Fibroblast of skin of left quadriceps (primary cell): ENCODE results near the gene CTSA.
"Not testable (repeated sequence)": the region's sequence is repeated elsewhere in the genome, so short reads cannot be mapped to it uniquely, and the experiment has no call there.

Experiments
- DNase-seq, 2 experiments: peaks; one replicate each; pipeline ENCODE4 v3.0.0-alpha.2; 2013; ENCODE audit warnings: low read depth in 2 of 2

Gene CTSA

DNA sequence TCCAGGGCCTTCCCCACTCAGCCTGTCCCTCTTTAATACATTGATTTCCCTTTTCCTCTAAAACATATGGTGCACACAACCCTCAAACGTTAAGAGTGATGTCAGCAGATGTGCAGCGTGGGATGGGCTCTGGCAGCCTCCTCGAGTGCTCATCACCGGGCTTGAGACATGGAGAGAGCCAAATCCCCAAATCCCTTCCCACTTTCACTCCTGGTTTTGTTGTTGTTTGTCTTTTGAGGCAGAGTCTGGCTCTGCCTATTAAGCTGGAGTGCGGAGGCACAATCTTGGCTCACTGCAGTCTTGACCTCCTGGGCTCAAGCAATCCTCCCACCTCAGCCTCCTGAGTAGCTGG, 26.6 kb downstream of the CTSA start:
- no peak for DNase-seq

GRCh38 chr20:45918182-45918737, 27.1 kb downstream of the CTSA start:
- no peak for DNase-seq

- DNase-seq, result no peak
Measured at GRCh38 chr20:45918779-45919537, 27.8 kb downstream of the CTSA start.

DNA sequence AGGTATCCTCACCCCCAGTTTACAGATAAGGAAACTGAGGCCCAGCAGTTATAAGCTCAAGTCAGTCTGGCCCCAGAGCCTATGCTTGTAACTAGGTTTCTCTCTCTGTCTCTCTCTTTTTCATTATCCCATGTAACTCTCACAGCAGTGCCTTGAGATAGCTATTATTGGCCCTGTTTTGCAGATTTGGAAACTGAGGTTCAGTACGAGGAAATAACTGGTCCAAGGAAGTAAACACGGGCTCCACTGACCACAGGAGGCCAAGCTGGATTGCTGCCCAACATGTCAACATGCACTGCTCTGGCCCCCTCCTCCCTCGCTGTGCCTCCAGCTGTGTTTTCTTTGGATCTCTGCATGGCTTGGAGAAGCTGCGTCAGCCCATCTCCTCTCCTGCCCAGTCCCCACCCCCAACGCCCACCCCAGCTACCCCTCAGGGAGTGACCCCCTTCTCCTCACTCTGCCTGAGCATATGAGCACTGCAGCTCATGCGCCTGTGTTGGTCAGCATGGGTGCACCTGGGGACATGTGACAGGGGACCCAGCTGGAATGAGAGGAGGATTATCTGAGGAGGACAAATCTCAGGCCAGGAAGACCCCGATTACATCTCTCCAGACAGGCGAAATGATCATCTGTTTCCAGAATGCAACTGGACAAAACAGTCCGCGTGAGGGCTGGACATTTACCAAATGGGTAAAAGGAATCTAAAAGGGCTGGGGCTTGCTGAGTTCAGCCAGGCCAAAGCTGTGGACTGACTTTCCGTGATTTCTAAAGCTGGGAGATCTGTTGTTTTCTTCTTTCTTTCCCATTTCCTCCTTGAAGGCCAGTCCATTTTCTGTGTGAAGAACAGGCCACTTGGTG, 28.6 kb downstream of the CTSA start:
- no peak for DNase-seq

DNA sequence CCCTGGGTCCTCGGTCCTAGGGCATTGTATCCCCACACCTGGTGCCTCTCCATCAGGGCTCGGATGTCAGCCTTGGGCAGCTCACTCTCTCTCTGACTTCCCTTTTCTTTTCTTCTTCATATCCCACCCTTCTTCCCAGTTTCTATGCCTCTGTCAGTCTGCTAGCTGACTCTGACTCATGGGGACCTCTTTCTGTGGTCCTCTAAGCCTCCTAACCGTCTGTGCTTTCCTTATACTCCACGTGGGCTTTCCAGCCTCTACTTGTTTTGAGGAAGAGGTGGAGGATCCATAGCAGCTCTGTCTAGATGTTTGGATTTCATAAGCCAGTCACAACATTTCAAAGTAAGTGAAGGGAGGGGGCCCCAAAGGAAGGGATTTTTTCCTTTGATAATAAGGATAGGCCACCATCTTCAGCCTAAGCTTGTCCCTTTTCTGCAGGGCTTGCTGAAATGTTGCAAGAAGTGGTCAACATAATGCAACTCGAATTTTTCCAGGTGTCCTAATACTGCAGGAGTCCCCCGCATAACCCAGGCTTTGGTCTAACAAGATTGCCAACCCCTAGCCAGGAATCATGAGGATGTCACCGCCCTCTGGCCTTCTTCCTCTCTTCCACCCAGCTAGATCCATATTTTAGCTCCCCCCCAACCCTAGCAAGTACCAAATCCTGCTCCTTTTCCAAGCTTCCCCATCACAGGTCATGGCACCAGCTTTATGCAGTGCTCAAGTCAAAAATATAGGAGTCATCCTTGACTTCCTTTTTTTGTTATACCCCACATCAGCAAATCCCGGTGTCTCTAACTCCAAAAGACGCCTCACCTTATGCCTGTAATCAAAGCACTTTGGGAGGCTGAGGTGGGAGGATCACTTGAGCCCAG, 29.6 kb downstream of the CTSA start:
- DNase-seq, result no peak

DNA sequence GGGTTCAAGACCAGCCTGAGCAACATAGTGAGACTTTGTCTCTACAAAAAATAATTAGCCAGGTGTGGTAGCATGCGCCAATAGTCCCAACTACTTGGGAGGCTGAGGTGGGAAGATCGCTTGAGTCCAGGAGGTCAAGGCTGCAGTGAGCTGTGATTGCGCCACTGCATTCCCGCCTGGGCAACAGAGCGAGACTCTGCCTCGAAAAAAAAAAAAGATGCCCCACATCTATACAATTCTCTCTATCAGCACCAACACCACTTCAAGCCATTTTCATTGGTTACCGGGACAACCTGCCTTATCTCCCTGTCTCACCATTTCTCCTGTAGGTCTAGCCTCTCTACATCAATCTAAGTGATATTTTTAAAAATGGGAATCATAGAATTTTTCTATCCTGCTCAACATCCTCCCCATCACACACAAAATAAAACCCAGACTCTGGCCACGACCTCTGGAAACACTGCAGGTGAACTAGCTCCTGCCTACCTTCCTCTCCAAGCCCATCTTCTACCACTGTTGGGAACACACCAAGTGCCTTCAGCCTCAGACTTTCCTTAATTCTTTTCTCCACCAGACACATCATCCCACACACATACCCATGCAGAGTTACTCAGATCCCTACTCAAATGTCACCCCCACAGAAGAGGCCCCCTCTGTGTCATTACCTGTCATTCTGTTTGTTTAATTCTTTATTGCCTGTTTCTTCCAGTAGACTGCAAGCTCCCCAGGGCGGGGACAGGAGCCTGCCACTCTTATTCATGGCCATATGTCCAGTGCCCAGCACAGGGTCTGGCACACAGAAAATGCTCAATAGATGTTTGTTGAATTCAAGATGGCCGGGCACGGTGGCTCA, 30.4 kb downstream of the CTSA start:
- no peak for DNase-seq

DNA sequence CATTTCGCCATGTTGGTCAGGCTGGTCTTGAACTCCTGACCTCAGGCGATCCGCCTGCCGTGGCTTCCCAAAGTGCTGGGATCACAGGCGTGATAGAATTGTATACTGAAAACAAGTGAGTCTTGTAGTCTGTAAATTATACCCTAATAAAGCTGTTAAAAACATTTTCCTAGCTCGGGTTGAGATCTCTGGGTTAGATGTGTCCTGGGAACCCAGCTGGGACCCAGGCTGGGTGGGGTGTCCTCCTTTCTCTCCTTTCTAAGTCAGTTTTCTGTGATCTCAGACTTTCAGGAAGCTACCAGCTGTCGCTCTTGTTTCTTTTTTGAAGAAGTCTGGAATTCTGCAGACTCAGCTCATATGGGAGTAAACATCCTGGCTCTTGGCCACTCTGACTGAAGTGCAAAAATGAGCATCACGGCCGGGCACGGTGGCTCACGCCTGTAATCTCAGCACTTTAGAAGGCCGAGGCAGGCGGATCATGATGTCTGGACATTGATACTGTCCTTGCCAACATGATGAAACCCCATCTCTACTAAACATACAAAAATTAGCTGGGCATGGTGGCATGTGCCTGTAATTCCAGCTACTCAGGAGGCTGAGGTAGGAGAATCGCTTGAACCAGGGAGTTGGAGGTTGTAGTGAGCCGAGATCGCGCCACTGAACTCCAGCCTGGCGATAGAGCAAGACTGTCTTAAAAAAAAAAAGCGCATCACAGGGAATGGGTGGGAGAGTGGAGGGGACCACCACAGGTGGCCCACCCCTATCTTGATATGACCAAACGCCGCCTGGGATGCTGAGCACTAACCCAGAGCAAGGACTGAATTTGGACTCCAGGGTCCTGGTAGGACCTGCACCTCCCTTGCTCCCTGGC, 33.5 kb downstream of the CTSA start:
- DNase-seq, result no peak

DNA sequence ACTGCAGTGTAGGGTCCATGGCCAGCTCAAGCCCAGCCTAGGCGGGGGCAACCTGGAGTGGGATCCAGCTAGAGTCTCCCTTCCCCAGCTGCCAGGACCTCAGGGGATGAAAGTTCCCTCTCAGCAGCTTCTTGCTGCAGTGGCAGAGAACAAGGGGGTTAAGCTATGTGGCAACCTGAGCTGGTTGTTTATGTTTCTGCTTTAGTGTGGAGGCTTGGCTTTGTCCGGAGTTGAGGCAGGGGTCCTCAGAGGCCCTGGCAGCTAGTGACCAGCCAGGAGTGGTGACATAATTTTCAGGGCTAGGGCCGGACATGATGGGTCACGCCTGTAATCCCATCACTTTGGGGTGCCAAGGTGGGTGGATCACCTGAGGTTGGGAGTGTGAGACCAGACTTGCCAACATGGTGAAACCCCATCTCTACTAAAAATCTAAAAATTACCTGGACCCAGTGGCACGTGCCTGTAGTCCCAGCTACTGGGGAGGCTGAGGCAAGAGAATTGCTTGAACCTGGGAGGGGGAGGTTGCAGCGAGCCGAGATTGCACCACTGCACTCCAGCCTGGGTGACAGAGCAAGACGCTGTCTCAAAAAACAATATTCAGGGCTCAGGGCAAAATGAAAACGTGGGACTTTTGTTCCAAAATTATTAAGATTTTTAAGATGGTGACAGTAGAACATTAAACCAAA, 34.8 kb downstream of the CTSA start:
- DNase-seq, result no peak

DNA sequence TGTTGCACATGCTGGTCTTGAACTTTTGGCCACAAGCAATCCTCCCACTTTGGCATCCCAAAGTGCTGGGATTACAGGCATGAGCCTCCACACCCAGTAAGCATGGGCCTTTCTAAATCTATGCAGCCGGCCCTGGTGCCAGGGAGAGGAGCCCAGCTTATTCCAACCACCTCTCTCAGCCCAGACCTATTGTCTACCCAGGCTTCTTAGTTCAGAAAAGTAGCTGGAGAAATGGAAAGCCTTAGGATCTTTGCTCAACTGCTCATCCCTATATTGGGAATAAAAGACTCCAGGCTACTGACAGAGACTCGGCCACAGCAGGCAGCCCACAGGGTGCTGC, 35.6 kb downstream of the CTSA start:
- DNase-seq, result no peak

DNA sequence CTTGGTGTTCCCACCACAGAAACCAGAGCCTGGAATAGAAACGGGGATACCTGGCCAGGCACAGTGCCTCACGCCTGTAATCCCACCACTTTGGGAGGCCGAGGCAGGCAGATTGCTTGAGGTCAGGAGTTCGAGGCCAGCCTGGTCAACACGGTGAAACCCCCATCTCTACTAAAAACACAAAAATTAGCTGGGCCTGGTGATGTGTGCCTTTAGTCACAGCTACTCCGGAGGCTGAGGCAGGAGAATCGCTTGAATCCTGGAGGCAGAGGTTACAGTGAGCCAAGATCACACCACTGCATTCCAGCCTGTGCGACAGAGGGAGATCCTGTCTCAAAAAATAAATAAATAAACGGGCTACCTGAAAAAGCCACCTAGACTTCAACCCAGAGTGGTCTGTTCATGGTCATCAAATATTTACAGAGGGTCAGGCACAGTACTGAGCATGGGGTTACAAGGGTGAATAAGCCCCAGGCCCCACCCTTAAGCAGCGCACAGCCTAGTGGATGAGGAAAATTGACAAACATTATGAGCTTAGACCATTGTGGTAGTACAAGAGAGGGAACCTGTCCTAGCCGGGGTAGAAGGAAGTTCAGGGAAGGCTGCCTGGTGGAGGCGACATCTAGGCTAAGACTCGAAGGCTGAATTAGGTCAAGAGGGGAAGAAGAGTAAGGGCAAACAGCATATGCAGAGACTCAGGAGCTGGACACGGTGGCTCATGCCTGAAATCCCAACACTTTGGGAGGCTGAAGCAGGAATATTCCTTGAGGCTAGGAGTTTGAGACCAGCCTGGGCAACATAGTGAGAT, 36.1 kb downstream of the CTSA start:
- DNase-seq, result no peak

DNA sequence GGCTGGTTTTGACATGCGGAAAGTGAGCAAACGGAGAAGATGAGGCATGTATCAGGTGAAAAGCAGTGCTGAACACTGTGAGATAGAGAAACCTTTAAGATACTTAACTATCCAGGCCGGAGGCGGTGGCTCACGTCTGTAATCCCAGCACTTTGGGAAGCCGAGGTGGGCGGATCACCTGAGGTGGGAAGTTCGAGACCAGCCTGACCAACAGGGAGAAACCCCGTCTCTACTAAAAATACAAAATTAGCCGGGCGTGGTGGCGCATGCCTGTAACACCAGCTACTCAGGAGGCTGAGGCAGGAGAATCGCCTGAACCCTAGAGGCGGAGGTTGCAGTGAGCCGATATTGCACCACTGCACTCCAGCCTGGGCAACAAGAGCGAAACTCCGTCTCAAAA, 40.5 kb downstream of the CTSA start:
- DNase-seq, result not testable (repeated sequence)

DNA sequence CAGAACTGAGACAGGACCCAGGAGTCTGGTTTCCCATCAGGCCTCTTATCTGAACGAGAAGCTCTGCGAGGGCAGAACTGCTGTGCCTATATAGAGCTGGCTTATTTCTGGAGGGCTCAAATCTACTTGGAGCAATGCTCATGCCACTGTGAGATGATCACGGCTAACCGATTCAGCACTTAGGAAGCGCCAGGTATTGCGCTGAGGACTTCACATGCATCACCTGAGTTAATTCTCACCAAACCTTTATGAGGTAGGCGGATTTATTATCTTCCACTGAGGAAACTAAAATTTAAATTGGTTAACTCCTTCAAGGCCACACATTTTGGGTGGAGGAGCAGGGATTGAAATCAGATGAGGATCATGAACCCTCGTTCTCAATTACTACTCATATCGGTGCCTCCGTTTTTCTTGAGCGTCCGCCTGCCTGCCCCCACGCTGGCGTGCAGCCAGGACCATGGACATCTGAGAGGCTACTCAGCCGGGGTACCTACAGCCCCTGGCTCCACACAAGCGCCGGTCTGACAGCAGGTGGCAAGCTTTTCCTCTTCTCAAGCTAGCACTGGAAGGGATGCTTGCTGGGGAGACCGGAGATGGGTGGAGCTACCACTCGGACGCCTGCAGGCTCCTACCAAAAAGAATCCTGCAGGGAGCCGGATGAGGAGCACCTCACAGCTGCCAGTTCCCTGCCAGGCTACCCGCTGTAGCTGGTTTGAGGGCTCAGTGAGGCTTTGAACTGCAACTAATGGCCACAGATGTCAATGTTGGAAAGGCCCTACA, 42.3 kb downstream of the CTSA start:
- no peak for DNase-seq

- DNase-seq, result no peak
Measured at GRCh38 chr20:45934046-45934585, 43.0 kb downstream of the CTSA start.

DNA sequence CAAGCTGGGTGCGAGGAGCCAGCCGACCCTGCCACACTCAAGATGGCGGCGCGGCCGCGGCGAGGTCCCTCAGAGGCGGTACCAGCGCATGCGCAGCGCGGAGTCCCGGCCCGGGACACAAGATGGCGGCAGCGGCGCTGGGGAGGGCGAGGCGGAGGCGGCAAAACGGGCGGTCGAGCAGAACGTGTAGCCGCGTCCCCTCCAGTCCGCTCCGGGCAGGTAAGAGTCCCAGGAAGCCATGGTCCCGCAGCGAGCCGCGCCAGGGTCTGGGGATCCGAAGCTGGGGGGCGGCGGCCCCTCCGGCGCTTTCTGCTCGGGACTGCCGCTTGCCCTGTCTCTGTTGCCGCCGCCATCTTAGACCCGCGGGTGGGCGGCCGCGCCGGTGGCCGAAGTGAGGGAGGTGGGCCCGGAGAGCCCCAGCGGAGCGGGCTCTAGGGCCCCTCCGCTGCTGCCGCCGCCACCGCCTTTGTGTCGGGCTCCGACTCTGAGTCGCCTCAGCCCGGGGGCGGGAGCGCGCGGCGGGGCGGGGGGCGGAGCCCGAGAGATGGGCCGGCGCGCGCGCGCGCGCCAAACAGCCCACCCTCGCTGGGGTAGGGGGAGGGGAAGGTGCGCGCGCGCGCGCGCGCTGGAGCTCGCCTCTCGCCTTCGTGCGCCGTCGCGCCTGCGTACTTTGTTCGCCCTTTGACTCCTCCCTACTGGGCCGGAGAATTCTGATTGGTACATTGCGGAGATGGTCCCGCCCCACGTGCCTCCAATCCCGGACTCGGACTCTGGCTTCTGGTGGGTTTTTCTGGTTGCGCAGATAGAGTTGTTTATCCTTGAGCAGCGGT, 43.7 kb downstream of the CTSA start, which contains the start of gene PCIF1:
Gene PCIF1 (plus strand): TSS at position 98 of the 830 bp plus-strand sequence. CDS start 4,317 bp downstream, outside the sequence.
- DNase-seq, result peak; percentile 95

- DNase-seq, result no peak
Measured at GRCh38 chr20:45935416-45936046, 44.4 kb downstream of the CTSA start.

GRCh38 chr20:45937765-45938164, 46.6 kb downstream of the CTSA start:
- no peak for DNase-seq
